ENCODE results near the gene CPO.

The CPO gene

GRCh38 chr2:206955253-206955652, 15.9 kb downstream of the CPO start:
- H3K4me3 ChIP-seq (ENCODE audit: low read depth, low read length) = no peak overlapping the region
- TF ChIP-seq, protein P1, sequence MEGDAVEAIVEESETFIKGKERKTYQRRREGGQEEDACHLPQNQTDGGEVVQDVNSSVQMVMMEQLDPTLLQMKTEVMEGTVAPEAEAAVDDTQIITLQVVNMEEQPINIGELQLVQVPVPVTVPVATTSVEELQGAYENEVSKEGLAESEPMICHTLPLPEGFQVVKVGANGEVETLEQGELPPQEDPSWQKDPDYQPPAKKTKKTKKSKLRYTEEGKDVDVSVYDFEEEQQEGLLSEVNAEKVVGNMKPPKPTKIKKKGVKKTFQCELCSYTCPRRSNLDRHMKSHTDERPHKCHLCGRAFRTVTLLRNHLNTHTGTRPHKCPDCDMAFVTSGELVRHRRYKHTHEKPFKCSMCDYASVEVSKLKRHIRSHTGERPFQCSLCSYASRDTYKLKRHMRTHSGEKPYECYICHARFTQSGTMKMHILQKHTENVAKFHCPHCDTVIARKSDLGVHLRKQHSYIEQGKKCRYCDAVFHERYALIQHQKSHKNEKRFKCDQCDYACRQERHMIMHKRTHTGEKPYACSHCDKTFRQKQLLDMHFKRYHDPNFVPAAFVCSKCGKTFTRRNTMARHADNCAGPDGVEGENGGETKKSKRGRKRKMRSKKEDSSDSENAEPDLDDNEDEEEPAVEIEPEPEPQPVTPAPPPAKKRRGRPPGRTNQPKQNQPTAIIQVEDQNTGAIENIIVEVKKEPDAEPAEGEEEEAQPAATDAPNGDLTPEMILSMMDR (IDR thresholded peaks at IDR 0.05; ENCODE audit: borderline replicate concordance, insufficient read depth, low read depth, low read length) = no peak

DNA sequence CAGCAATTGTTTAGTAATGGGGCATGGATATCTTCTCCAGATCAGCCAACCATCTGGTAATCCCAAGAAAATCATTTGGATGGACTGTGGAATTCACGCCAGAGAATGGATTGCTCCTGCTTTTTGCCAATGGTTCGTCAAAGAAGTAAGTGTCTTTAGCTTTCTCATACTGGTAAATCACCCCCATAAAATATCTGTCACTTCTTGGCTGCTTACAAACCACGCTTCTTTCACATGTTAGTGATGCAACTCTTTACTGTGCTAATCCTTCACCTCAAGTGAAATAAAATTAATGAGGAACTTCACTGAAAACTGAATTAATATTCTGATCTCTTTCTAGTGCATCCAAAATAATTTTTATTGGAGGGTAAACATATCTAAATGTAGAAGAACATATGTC, 18.9 kb downstream of the CPO start:
- TF ChIP-seq, protein P1 (IDR thresholded peaks at IDR 0.05; ENCODE audit: borderline replicate concordance, insufficient read depth, low read depth, low read length) = no peak
- H3K4me3 ChIP-seq (ENCODE audit: low read depth, low read length) = no peak overlapping the region

DNA sequence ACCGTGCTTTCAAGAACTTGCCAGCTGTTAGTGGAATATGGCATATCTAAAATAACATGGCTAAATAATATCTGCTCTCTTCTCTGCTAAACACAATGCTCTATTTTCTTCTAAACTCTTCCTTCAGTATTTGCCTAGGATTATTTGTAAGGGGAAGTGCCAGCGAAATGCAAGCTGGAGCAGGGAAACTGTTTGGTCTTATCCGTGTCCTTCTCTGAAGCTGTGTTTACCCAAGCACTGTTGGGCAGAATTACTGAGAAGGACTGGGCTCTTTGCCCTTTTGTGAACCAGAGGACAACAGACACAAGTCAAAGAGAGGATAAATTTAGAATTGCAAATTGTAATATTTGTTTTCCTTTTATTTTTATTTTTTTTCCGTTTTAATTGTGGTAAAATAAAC, 23.6 kb downstream of the CPO start:
- TF ChIP-seq, protein P1 (IDR thresholded peaks at IDR 0.05; ENCODE audit: borderline replicate concordance, insufficient read depth, low read depth, low read length) = no peak
- H3K4me3 ChIP-seq (ENCODE audit: low read depth, low read length) = no peak overlapping the region

GRCh38 chr2:206968134-206969086, 29.1 kb downstream of the CPO start:
- TF ChIP-seq, protein P1 (IDR thresholded peaks at IDR 0.05; ENCODE audit: borderline replicate concordance, insufficient read depth, low read depth, low read length) = no peak
- no peak overlapping the region for H3K4me3 ChIP-seq (ENCODE audit: low read depth, low read length)

GRCh38 chr2:206969192-206969591, 29.9 kb downstream of the CPO start:
- TF ChIP-seq, protein P1 (IDR thresholded peaks at IDR 0.05; ENCODE audit: borderline replicate concordance, insufficient read depth, low read depth, low read length) = no peak
- H3K4me3 ChIP-seq (ENCODE audit: low read depth, low read length) = no peak overlapping the region

- TF ChIP-seq, protein P1 (IDR thresholded peaks at IDR 0.05; ENCODE audit: borderline replicate concordance, insufficient read depth, low read depth, low read length) = no peak
- H3K4me3 ChIP-seq (ENCODE audit: low read depth, low read length) = no peak overlapping the region
These were observed 31.5 kb downstream of the CPO start for GRCh38 chr2:206970589-206971360.

Data from GM12875 (cell line).